ENCODE data around the gene NANOS1.

The NANOS1 gene

GRCh38 chr10:119029613-119030420, at the start of gene NANOS1:
TSS of gene NANOS1 (plus strand) at chr10:119029714. CDS start at chr10:119029802, 88 bp downstream.
- DNase-seq: no peak

GRCh38 chr10:118980135-118980865, 49.2 kb upstream of the NANOS1 start:
- no peak for DNase-seq

DNA sequence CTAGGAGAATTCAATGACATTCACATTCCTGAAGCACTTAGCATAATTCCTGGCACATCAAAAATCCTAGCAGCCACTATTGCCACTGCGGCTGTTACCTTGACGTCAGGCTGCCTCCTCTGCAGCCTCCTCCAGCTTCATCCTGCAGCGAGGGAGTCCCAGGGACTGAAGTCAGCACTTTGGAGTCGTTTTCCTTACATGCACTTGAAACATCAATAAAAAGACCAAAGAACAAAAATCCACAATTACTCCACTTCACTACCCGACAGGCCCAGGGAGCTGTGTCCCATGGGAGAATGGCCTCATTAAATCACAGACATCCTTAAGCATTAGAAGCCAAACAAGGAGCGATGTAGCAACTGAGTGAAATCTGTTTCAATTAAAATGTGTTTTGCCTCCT, 48.6 kb upstream of the NANOS1 start:
- no peak for DNase-seq

DNA sequence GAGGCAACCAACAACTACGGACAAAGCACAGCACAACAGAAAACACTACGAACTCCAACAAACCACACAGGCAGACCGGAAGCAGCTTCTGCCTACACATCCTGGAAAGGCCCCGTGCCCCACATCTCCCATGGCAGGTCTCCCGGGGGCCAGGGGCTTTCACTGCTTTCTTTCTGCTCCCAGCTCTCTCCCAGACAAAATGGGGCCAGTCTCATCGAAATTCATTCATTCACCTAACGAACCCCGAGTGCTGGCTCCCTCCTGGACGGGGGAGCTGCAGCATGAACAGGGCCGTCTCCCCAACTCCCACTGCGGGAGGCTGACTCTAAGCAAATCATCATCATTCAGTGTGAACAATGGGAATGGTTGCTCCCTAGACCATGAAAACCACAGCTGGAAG, 47.6 kb upstream of the NANOS1 start:
- no peak for DNase-seq

GRCh38 chr10:118982366-118982765, 47.1 kb upstream of the NANOS1 start:
- no peak for DNase-seq

DNA sequence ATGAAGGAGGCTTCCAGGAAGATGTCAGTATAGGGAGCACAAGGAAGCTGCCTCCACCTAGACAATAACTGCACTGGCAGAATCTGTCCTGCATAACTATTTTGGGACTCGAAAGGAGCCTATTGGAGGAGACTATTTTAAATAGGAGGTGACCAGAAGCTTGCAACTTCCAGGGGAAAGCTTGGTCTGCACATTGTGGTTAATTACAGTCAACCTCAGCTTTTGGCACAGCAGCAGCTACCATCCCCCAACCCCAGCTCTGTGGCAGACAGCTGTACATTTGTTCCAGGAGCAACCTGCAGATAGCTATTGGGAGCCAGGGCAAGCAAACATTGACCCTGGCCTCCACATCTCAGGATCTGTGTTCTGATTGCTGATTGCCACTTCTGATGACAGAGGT, 46.3 kb upstream of the NANOS1 start:
- DNase-seq: peak; percentile 41

GRCh38 chr10:118985576-118985975, 43.9 kb upstream of the NANOS1 start:
- DNase-seq: no peak

- no peak for DNase-seq
Measured at GRCh38 chr10:118986815-118987790, 42.4 kb upstream of the NANOS1 start.

DNA sequence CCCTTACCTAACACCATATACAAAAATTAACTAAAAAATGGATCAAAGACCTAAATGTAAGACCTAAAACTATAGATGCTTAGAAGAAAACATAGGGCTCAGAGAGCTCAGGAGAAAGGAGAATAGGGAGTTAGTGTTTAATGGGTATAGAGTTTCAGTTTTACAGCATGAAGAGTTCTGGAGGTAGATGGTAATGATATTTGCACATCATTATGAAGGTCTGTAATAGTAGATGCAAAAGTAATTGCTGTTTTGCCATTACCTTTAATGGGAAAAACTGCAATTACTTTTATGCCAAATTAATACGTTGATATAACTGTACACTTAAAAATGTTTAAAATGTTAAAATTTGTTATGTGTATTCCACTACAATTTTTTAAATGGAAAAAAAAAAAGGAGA, 39.2 kb upstream of the NANOS1 start:
- no peak for DNase-seq

- DNase-seq: no peak
Measured at GRCh38 chr10:118992496-118992895, 37.0 kb upstream of the NANOS1 start.

- no peak for DNase-seq
Measured at GRCh38 chr10:118993214-118993613, 36.3 kb upstream of the NANOS1 start.

DNA sequence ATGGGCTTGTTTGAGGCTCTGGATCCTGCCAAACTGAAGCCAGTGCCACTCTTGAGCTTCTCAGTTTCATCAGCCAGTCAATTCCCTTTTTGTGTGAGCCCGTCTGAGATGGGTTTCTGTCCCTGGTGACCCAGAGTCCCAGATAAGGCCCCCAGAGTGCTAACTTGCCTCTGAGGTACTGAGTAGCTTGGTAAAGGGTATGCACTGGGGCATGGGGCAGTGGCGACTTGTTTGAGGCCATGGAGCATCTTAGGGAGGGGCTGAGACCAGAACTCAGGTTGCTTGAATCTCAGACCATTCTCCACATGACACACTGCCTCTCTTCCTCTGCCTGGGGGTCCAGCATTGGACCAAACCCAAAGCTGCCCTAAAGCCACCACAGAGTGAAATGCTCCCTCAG, 35.2 kb upstream of the NANOS1 start:
- no peak for DNase-seq

- DNase-seq: no peak
Measured at GRCh38 chr10:118995739-118996138, 33.8 kb upstream of the NANOS1 start.

GRCh38 chr10:118997379-118997778, 32.1 kb upstream of the NANOS1 start:
- DNase-seq: no peak

- DNase-seq: no peak
Measured at GRCh38 chr10:118998183-118998582, 31.3 kb upstream of the NANOS1 start.

DNA sequence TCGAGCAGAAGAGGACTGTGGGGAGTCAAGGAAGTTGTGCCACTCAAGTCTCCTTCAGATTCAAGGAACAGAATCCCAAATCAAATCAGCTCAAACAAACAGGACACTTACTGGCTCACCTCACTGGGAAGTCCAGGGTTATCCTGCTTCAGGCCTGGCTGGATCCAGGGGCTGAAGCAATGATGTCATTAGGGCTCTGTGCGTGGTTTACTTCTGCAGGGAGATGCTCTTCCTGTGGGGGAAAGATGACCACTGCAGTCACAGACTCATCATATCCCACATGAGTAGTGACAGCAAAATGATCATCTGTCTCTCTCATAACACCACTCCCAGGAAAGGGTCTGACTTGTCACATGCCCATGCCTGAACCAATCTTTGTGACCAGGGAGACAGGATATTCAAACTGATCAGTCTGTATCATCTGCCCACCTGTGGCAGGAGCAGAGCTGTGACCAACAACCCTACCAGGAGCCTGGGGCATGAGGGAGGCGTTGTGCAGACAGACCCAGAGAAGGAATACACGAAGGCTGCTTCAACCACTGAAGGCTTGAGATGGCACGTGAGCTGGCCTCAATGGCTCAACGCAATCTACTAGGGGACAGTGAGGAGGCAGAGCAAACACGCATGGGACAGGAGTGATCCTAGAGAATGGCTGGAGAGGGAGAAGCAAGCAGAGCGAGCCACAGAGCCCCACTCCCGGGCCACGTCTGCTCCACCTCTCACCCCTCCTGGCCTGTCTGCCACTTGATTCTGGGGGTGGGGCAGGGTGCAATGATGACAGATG, 27.6 kb upstream of the NANOS1 start:
- no peak for DNase-seq

DNA sequence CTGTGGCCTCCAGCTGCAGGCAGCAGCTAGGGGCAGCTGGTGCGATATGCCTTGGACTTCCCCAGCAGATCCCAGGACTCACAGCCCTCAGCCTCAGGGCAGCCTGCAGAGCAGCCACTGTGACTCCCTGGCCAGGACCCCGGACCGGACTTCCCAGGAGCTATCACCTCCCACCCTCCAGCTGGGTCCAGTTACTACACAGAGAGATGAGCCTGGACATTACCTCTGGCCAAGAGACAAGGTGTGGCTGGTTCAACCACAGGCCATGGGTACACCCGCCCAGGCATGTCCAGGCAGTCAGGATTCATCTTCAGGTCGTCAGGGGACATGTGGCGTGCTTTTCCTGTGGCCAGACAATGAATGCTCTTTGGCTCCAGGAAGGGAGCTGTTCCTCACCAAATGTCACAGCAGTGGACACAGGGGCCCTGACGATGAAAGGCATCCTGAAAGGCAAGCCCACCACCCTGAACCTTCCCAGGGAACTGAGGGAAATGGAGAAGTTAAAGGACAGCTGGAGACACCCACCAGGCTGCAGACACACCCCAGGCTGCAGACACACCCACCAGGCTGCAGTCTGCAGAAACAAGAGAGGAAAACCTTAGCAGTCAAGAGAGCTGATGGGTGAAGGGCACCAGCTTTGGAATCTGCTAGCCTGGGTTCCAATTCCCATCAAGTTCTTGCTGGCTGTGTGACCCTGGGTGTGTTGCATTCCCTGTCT, 25.8 kb upstream of the NANOS1 start:
- DNase-seq: no peak

GRCh38 chr10:119005362-119006043, 24.0 kb upstream of the NANOS1 start:
- DNase-seq: no peak

- no peak for DNase-seq
Measured at GRCh38 chr10:119006451-119007210, 22.9 kb upstream of the NANOS1 start.

GRCh38 chr10:119007211-119007574, 22.3 kb upstream of the NANOS1 start:
- DNase-seq: no peak

Measured in NK-92 treated with Interleukin-12 subunit alpha and Interleukin-12 subunit beta, amount 100 ng/mL, for 24 hours (cell line).